ENCODE data around the gene BICDL1.

Gene BICDL1

GRCh38 chr12:120093592-120094355 lies 104.7 kb downstream of the BICDL1 start:
- Mint-ChIP-seq H3K9me3 (no peaks in the 10 kb centered on the region), H3K27ac (peak overlapping the region; percentile 41 to 82 (median 50)), H3K27me3 (ENCODE audit: low read depth) (peaks cover 5% of the 10 kb centered on the region), H3K4me3 (peak overlapping the region in 1 of 3 experiments; percentile 50), H3K4me1 (peaks cover 52% of the 10 kb centered on the region), H3K36me3 (ENCODE audit: low read depth) (peaks cover 11% of the 10 kb centered on the region)
- TF ChIP-seq CTCF (IDR thresholded peaks at IDR 0.05; ENCODE audit: unreplicated experiment in 3 of 3): no peak

DNA sequence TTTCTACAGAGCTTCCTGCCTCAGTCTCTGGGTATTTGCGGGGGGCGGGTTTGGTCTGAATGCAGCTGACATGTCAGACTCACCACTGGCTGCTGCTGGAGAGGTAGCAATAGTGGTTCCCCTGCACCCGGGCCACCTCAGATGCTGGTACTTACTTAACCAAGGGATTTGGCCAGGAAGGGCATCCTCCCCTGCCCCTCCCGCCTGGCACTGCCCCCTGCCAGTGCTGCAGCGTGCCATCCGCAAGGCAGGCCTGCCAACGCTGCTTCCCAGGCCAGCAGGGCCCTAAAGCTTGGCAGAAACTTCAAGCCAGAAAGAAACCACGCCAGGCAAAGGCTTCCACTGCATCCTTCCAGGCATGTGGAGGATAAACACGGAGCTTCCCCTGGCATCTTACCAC lies 105.4 kb downstream of the BICDL1 start:
- peaks cover 46% of the 10 kb centered on the region for H3K4me1 Mint-ChIP-seq
- peak overlapping the region in 2 of 3 experiments; percentile 47 to 50 for H3K27ac Mint-ChIP-seq
- TF ChIP-seq CTCF (IDR thresholded peaks at IDR 0.05; ENCODE audit: unreplicated experiment in 3 of 3): no peak
- H3K27me3 Mint-ChIP-seq (ENCODE audit: low read depth): no peaks in the 10 kb centered on the region
- H3K4me3 Mint-ChIP-seq: no peak overlapping the region
- H3K9me3 Mint-ChIP-seq: no peaks in the 10 kb centered on the region
- H3K36me3 Mint-ChIP-seq (ENCODE audit: low read depth): peaks cover 13% of the 10 kb centered on the region

DNA sequence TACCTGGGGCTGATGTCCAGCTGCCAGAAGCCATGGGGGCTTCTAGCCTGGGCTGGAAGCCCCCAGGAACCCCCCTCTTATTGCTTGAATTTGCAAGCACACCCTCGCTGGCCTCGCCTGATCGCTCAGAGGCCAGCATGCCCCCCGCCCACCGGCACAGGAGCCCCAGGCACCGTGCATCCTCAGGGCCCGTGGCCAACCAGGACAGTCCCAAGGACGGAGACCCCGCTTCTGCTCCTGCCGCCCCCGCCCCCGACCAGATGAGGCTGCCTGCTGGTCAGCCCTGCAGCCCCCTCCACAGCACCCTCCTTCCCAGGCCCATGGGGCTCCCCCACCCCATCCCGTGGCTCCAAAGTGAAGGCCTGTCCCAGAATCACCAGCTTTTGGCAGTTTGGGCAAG lies 106.3 kb downstream of the BICDL1 start:
- TF ChIP-seq CTCF (IDR thresholded peaks at IDR 0.05; ENCODE audit: unreplicated experiment in 3 of 3): no peak
- Mint-ChIP-seq H3K9me3 (no peaks in the 10 kb centered on the region), H3K4me1 (peaks cover 42% of the 10 kb centered on the region), H3K27me3 (ENCODE audit: low read depth) (no peaks in the 10 kb centered on the region), H3K36me3 (ENCODE audit: low read depth) (peaks cover 13% of the 10 kb centered on the region), H3K4me3 (no peak overlapping the region), H3K27ac (peak overlapping the region in 1 of 3 experiments; percentile 55)

DNA sequence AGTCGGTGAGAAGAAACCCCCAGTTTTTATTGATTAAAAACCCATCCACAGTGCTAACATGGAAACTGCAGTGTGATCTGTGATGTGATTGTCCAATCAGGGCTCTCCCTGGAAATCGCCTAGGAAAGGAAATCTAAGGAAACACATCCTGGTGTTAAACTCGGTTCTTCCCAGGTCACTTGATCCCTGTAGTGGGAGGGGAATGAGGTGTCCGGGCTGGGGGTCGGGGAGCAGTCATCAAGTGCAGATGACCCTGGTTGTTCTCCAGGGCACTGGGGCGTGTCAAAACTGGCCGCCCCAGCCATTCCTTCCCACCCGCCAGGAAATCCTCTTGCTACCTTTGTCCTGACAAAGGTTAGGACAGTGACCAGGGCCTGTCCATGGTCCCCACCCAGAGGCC lies 106.7 kb downstream of the BICDL1 start:
- no peak for TF ChIP-seq CTCF (IDR thresholded peaks at IDR 0.05; ENCODE audit: unreplicated experiment in 3 of 3)
- Mint-ChIP-seq H3K4me1 (peaks cover 42% of the 10 kb centered on the region), H3K9me3 (no peaks in the 10 kb centered on the region), H3K36me3 (ENCODE audit: low read depth) (peaks cover 13% of the 10 kb centered on the region), H3K27me3 (ENCODE audit: low read depth) (no peaks in the 10 kb centered on the region), H3K4me3 (no peak overlapping the region), H3K27ac (peak overlapping the region in 1 of 3 experiments; percentile 55)

DNA sequence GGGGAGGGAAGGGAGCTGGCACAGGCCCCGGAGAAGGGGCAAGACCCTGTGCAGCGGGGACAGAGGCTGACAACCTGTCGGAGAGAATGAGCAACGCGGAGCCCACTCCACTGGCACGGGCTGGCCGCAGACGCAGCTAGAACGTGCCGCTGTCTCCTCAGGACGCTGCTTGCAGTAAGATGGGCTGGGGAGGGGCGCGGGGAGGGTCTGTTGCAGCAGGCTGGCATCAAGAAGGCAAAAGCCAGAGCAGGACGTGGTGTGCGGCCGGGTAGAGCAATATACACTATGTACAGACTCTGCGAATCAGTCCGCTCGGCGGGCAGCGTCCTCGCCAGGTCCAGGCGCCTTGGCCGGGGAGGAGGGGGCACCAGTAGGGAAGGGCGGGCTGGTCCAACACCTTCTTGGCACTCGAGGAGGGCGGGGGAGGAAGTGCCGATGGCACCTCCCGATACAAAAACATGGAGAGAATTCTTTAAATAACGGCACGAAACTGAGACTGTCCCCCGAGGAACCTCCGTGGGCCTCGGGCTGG lies 107.7 kb downstream of the BICDL1 start:
- Mint-ChIP-seq H3K36me3 (ENCODE audit: low read depth) (peaks cover 7% of the 10 kb centered on the region), H3K9me3 (no peaks in the 10 kb centered on the region), H3K4me1 (peaks cover 39% of the 10 kb centered on the region), H3K27ac (no peak overlapping the region), H3K4me3 (no peak overlapping the region), H3K27me3 (ENCODE audit: low read depth) (no peaks in the 10 kb centered on the region)
- no peak for TF ChIP-seq CTCF (IDR thresholded peaks at IDR 0.05; ENCODE audit: unreplicated experiment in 3 of 3)

All from nephron (organoid).